ENCODE measurements around the gene SMC4.

- TF ChIP-seq POLR2A (IDR thresholded peaks at IDR 0.05) (no peak), CTCF (IDR thresholded peaks at IDR 0.05) (no peak)
Observed at GRCh38 chr3:160460033-160460432, 60.6 kb downstream of the SMC4 start.

Data from heart left ventricle (tissue), 13 donors.